GM15510 (cell line): Measurements from ENCODE around the gene SLC7A9.

Source experiments
- POLR2A ChIP-seq: IDR thresholded peaks from 3 replicates; pipeline ENCODE4 v1.6.1; 2011; ENCODE audit warnings: borderline replicate concordance; ENCODE audit not compliant: insufficient read length; ENCODE audit errors: extremely low read depth

The SLC7A9 gene

DNA sequence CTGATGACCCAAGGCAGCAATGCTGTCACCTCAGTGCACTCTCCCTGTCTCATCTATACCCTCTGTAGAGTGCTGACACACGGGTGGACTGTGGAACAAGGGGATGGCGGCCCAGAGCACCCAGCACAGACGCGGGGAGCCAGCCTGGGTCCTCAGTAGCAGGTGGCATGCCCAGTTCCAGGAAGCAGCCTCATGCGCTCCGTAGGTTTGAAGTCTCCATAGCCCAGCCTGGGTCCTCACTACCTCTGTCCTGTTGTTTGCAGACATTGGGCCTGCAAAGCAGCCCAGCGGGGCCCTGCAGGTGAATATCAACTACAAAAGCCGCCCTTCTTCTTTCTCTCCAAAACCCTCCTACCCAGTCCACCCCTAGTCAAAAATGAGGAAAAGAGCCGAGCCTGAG, 5.0 kb upstream of the SLC7A9 start:
- TF ChIP-seq POLR2A, result no peak

DNA sequence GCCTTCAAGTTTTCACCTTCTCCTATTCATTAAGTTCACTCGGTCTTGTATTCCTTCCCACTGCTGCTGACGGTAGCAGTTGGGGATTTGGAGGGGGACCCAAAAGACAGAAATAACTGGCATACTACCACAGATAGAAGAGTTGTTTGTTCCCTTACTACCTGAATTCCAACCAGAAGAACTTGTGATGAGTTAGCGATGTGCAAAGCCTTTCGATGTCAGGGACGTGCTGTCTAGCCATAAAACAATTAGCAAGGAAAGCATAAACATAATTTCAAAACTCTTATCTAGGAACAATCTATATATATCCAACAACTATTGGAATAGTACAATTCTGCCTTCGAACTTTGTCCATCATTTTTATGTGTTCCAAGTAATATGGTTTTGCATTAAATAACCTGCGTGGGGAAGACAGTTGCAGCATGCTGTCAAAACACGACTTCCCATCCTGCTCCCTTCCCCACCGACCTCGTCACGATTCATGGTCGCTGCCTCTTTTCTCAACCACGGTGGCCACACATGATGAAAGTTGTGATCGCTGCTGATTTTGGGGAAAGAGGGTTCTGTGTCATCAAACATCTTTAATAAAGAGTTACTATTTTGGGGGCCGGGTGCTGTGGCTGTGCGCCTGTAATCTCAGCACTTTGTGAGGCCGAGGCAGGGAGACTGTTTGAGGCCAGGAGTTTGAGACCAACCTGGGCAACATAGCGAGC, 3.8 kb upstream of the SLC7A9 start:
- no peak for TF ChIP-seq POLR2A

DNA sequence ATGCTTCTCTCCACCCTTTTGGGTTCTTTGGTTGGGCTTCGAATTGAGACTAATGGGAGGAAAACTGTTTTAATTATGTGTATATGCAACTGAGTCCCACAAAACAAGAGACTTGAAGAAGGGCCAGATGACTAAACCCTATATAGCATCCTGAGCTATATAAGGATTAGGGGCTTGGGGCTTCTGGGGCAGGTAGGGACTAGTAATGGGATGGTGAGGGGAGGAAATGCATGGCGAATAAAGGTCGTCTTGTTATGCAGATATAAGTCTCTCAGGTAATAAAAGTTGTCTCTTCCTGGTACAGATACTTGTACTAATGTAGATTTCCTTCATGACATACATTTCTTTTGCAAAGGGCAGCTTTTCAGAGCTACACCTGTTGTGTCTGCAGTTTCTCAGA, 2.8 kb upstream of the SLC7A9 start:
- TF ChIP-seq POLR2A, result no peak

DNA sequence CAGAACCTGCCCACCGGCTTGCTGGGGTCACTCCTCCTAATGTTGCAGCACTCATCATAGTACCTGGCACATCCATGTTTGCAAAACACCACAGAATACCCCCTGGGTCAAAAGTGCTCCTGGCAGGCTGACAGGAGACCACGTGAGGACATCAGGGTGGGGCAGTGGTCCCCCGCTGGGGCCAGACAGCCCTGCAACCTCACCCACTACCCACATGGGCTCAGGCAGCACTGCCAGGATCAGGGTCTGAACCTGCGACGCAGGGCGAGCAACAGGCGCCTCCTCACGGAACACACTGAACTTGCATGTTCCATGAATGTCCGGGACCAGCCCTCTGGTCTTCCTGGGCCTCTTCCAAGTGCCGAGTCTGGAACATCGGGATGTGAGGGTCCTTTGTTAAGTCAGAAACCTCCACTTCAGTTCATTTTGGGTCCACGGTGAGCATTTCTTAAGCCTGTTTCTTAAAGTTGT, 1.4 kb upstream of the SLC7A9 start:
- no peak for TF ChIP-seq POLR2A

DNA sequence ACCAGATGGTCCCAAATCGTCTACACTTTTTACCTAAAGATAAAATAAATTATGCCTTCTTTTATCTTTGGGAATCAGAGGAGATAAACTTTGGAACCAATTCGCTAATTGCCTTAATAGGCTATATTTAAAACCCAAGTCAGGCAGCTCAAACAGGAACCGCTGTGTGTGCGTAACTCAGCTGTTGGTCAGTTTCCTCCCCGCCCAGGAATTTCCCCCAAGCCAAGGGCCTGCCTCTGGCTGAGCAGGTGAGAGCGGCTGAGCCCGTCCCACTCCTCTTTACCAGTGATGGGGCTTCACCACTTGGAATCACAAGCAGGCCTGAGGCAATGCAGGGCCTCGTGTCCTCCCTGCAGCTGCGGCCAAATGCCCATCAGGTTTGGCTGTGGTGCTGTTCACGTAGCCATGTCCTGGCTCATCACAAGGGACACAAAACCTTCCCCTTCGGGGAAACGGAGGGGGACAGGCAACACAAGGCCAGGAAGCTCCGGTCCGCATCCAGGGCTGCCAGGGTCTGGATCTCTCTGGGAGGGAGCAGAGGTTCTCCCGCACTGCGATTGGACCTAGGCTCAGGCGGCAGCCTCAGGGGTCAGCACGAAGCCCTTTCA, 503 bp upstream of the SLC7A9 start:
- no peak for TF ChIP-seq POLR2A

DNA sequence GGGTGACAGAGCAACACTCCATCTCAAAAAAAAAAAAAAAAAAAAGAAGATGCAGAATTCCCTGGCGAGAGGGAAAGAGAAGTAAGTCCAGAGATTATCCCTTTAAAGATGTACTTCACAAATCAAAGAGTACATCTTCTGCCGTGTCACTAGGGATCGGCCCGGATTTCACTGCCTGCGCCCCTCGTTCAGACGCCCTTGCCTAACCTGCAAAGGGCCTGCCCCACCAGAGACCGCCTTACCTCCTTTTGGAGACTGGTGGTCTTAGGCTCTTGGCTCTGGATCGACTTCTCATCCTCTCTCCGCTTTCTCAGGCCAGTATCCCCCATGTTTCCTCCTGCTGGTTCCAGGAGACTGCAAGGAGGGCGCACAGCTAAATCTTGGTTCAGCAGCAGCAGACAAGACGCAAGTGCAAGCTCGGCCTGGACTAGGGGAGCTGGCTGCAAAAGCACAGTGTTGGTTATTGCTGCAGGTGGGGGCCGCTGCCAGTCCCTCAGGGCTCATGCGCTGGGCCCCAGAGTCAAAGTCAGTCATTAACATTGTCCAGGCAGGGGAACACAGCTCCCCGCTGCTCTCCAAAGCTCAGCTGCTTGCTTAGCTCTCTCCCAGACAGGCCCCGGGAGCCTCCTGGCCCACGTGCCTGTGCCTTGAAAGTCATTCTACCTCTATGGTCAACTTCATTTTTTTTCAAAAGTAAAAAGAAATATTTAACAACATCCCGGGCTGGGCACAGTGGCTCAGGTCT, 1.2 kb downstream of the SLC7A9 start:
- no peak for TF ChIP-seq POLR2A

DNA sequence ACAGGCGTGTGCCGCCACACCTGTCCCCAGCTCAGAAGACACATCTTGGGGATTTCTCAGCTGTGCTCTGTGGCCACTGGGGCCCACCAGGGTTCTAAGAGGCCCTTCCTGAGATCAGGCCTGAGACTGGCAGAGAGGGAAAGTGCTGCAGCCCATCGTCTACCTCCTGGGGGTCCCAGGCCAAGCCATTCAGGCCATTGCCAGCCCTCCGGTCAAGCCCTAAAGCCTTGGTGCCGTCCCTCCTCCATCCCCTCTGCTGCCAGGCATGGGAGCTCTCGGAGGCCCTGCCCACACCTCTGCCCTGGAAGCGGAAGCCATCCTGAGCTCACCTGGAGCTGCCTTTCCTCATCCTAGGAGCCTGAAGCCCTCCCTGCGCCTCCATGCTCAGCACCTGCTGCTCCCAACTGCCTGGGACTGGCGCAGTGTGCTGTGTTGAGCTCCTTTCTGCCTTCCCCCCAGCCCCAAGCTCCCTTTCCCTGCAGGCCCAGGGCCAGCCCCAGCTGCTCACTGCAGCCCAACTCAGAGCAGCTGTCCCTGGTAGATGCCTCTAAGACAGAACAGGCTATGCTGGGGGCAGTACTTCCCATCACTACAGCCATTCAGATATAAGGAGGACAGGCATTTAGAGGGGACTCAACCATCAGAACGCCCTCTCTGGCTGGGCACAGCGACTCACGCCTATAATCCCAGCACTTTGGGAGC, 2.9 kb downstream of the SLC7A9 start:
- TF ChIP-seq POLR2A, result no peak

DNA sequence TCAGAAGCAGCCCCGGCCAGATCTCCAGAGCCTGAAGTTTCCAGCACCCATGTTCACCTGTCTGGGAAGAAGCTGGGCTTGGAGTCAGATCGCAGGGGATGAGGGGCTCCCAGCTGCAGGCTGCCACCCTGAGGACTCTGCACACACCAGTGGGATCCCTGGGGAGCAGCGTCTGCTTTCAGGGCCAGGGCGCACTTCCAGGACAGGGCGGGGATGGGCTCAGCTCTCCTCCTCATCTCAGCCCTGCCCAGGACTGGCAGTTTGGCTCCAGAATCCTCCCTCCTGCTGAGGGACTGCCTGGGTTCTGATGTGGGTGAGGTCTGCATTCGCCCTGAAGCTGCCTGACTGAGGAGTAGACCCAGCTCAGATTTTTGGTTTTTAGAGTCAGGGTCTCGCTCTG, 3.5 kb downstream of the SLC7A9 start:
- no peak for TF ChIP-seq POLR2A

DNA sequence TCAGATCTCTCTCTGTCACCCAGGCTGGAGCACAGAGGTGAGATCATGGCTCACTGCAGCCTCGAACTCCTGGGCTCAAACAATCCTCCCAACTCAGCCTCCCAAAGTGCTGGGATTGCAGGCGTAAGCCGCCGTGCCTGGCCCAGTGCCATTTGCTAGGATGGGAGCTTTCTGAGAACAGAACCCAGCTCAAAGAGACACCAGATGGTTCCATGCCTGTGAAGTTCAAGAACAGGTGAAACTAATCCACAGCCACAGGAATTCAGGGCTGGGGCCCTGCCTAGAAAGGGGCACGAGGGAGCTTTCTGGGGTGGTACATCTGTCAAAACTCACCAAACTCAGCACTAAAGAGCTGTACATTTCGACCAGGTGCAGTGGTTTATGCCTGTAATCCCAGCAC, 4.2 kb downstream of the SLC7A9 start:
- TF ChIP-seq POLR2A, result no peak

DNA sequence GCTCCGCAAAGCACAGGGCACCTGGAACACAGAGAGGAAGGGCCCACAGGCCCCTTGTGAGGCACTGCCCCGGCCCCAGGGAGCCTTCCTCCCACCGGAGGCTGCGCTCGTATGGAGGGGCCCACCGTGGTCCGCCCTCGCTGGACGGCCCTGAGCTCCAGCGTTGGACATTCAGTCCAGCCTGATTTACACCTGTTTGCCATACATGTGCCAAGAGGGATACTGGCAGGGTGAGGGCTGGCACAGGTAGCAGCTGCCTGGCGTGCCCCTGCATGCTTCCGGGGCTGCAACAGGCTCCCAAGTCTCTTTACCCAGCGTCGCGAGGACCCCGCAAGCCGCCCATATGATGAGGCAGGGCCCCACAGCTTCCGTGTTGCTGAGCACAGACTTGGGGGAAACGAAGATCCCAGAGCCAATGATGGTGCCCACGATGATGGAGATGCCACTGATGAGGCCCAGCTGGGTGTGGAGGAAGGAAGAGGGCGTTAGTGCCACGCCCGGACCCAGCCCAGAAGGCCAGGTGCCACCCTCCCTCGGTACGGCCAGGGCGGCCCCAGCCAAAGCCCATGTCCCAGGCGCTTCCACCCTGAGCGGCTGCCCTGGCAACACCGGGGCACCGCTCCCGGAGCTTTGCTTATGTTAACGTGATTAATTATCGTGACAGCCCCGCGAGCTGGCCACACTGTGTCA, 5.1 kb downstream of the SLC7A9 start:
- no peak for TF ChIP-seq POLR2A

DNA sequence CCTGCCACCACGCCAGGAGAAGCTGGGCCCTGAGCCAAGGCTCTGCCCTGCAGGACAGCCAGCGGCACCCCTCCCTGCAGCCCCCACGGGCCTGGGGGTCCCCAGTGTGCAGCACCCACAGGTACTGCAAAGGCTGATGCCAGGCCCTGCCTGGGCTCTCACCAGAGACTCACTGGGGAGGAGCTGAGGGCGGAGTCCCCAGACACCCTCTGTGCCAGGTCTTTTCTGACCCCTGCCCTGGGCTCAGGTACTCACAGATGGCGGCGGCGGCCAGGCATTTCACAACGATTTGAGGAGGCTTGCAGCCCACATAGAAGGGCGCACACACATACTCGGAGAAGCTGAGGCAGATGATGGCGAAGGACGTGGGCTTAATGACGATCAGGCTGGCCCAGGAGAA, 5.7 kb downstream of the SLC7A9 start:
- TF ChIP-seq POLR2A, result no peak

DNA sequence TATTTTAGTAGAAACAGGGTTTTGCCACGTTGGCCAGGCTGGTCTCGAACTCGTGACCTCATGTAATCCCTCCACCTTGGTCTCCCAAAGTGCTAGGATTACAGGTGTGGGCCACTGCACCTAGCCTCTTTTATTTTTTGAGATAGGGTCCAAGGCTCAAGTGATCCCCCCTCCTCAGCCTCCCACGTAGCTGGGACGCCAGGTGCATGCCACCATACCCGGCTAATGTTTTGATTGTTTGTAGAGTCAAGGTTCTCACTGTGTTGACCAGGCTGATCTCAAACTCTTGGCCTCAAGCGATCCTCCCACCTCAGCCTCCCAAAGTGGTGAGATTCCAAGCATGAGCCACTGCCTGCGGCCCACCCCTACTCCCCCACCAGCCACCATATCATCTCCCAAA, 6.3 kb downstream of the SLC7A9 start:
- no peak for TF ChIP-seq POLR2A

DNA sequence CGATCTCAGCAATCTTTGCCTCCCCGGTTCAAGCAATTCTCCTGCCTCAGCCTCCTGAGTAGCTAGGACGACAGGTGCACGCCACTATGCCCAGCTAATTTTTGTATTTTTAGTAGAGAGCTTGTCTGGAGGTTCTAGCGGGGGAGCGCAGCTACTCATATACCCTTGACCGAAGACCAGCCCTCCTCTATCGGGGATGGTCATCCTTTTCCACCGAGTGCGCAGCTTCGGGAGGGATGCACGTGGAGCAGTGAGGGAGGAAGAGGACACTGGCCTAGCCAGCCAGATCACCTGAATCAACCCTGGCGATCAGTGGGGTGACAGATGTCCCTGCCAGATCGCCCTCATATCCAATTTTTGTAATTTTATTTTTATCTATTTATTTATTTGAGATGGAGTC, 6.8 kb downstream of the SLC7A9 start:
- no peak for TF ChIP-seq POLR2A

DNA sequence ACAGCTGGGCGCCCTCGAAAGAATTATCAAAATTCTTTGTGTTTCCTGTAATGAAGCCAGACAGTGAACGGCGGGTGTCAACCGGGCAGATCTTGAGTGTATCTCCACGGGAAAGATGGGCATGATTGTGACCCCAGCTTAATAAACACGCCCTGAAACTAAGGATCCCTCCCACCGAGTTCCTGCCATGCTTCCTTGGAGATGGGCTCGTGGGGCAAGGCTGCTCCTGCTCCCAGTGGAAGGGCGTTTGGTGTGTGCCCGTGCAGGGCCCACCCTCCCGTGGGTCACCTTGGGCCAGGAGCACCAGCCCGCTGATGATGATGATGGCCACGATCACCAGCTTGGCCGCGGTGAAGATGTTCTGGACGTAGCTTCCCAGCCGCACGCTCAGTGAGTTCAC, 7.4 kb downstream of the SLC7A9 start:
- no peak for TF ChIP-seq POLR2A

DNA sequence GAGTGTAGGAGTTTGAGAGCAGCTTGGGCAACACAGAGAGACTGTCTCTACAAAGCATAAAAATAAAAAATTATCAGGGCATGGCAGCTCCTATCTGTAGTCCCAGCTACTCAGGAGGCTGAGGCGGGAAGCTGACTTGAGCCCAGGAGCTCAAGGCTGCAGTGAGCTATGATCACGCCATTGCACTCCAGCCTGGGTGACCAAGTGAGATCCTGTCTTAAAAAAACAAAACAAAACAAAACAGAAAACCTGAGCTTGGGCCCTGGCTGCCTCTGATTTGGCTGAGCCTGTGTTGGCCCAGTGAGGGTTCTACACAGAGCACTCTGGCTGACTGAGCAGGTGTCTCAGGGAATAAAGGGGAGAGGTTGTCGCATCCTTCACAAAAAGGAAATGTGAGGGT, 8.0 kb downstream of the SLC7A9 start:
- no peak for TF ChIP-seq POLR2A

DNA sequence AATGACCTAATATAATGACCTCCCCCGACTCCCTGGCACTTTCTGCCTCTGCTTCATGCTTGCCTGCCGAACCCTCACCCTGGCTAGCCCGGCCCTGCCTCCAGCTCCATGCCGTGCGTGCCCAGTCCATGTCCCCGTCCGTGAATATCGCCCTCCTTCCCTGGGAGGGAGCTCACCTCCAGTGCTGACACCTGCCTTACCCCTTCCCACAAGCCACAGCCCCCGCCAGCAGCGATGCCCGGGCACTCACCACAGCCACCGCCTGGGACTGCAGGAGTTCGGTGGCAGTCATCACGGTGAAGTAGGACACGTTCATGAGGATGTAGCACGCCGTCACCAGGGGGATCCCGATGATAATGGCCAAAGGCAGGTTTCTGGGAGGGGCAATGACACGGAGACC, 10.0 kb downstream of the SLC7A9 start:
- TF ChIP-seq POLR2A, result no peak

DNA sequence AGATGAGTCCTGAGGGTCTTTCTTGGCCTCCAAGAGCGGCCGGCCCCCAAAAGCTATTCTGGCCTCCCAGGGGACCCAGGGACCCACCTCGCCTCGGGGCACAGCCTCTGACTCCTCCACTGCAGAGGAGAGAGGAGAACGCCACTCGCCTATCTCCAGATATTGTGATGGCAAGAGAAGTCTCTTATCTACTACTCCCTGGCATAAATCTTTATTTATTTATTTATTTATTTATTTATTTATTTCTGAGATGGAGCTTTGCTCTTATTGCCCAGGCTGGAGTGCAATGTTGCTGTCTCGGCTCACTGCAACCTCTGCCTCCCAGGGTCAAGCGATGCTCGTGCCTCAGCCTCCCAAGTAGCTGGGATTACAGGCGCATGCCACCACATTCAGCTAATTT, 11.0 kb downstream of the SLC7A9 start:
- TF ChIP-seq POLR2A, result no peak
